Hippocampal formation (tissue), 2 donors: ENCODE measurements around the gene KCNQ2.

Experiments used
- DNase-seq, 2 donors: peaks; one replicate each; lab custom pipeline; 2025; lab: John Stamatoyannopoulos, UW

Gene KCNQ2

GRCh38 chr20:63434599-63435378 lies 37.7 kb downstream of the KCNQ2 start:
- peak; percentile 21 to 64 for DNase-seq

GRCh38 chr20:63433756-63434531 lies 38.5 kb downstream of the KCNQ2 start:
- DNase-seq = no peak

GRCh38 chr20:63433351-63433750 lies 39.1 kb downstream of the KCNQ2 start:
- DNase-seq = no peak

GRCh38 chr20:63432577-63433325 lies 39.7 kb downstream of the KCNQ2 start:
- no peak for DNase-seq

GRCh38 chr20:63431944-63432343 lies 40.5 kb downstream of the KCNQ2 start:
- no peak for DNase-seq

- no peak for DNase-seq
These were observed 41.6 kb downstream of the KCNQ2 start for GRCh38 chr20:63430891-63431290.

- DNase-seq = no peak
These were observed 42.5 kb downstream of the KCNQ2 start for GRCh38 chr20:63429992-63430391.

GRCh38 chr20:63428906-63429575 lies 43.4 kb downstream of the KCNQ2 start:
- no peak for DNase-seq

GRCh38 chr20:63427724-63428330 lies 44.6 kb downstream of the KCNQ2 start:
- no peak for DNase-seq

GRCh38 chr20:63427206-63427605 lies 45.2 kb downstream of the KCNQ2 start:
- no peak for DNase-seq

- no peak for DNase-seq
These were observed 46.5 kb downstream of the KCNQ2 start for GRCh38 chr20:63425846-63426485.

- no peak for DNase-seq
These were observed 47.8 kb downstream of the KCNQ2 start for GRCh38 chr20:63424613-63425012.

GRCh38 chr20:63423751-63424150 lies 48.7 kb downstream of the KCNQ2 start:
- DNase-seq = no peak

- DNase-seq = no peak
These were observed 49.8 kb downstream of the KCNQ2 start for GRCh38 chr20:63422653-63423052.

- no peak for DNase-seq
These were observed 50.5 kb downstream of the KCNQ2 start for GRCh38 chr20:63421913-63422312.

GRCh38 chr20:63421094-63421692 lies 51.3 kb downstream of the KCNQ2 start:
- DNase-seq = no peak

- DNase-seq = no peak
These were observed 51.9 kb downstream of the KCNQ2 start for GRCh38 chr20:63420359-63421093.

- DNase-seq = no peak
These were observed 53.2 kb downstream of the KCNQ2 start for GRCh38 chr20:63419299-63419698.

- no peak for DNase-seq
These were observed 53.8 kb downstream of the KCNQ2 start for GRCh38 chr20:63418617-63419016.

- DNase-seq = no peak
These were observed 54.7 kb downstream of the KCNQ2 start for GRCh38 chr20:63417738-63418120.
